ENCODE measurements around the gene IGSF22.
A peak's percentile ranks its signal among the peaks of the same experiment; 100 is the strongest.

Gene IGSF22

GRCh38 chr11:18739685-18740084, 13.7 kb upstream of the IGSF22 start:
- no peak for DNase-seq (ENCODE audit: low read depth)
- no peak for TF ChIP-seq CTCF (IDR thresholded peaks at IDR 0.05; ENCODE audit: insufficient read depth, low read depth, low read length, missing control alignments)

GRCh38 chr11:18737642-18738041, 11.7 kb upstream of the IGSF22 start:
- TF ChIP-seq CTCF (IDR thresholded peaks at IDR 0.05; ENCODE audit: insufficient read depth, low read depth, low read length, missing control alignments) = no peak
- no peak for DNase-seq (ENCODE audit: low read depth)
- no peak overlapping the region for H3K4me3 ChIP-seq (ENCODE audit: low read length)

More at GRCh38 chr11:18739685-18740084, 13.7 kb upstream of the IGSF22 start:
- no peak overlapping the region for H3K4me3 ChIP-seq (ENCODE audit: low read length)

- H3K4me3 ChIP-seq (ENCODE audit: low read length) = no peak overlapping the region
- no peak for TF ChIP-seq CTCF (IDR thresholded peaks at IDR 0.05; ENCODE audit: insufficient read depth, low read depth, low read length, missing control alignments)
- DNase-seq (ENCODE audit: low read depth) = no peak
Measured at GRCh38 chr11:18736590-18737148, 10.7 kb upstream of the IGSF22 start.

GRCh38 chr11:18733202-18733601, 7.2 kb upstream of the IGSF22 start:
- DNase-seq (ENCODE audit: low read depth) = no peak
- TF ChIP-seq CTCF (IDR thresholded peaks at IDR 0.05; ENCODE audit: insufficient read depth, low read depth, low read length, missing control alignments) = no peak
- H3K4me3 ChIP-seq (ENCODE audit: low read length) = no peak overlapping the region

GRCh38 chr11:18731949-18732821, 6.2 kb upstream of the IGSF22 start:
- DNase-seq (ENCODE audit: low read depth) = peak; percentile 36
- TF ChIP-seq CTCF (IDR thresholded peaks at IDR 0.05; ENCODE audit: insufficient read depth, low read depth, low read length, missing control alignments) = peak; percentile 100
- no peak overlapping the region for H3K4me3 ChIP-seq (ENCODE audit: low read length)

- no peak overlapping the region for H3K4me3 ChIP-seq (ENCODE audit: low read length)
- TF ChIP-seq CTCF (IDR thresholded peaks at IDR 0.05; ENCODE audit: insufficient read depth, low read depth, low read length, missing control alignments) = no peak
- no peak for DNase-seq (ENCODE audit: low read depth)
Measured at GRCh38 chr11:18731441-18731840, 5.5 kb upstream of the IGSF22 start.

All from epithelial cell of esophagus (primary cell).